HG03521 (cell line): Measurements from ENCODE around the gene BUD23.
"Not testable (repeated sequence)": the region's sequence is repeated elsewhere in the genome, so short reads cannot be mapped to it uniquely, and the experiment has no call there.

Experiments
- ATAC-seq: cut with Tn5 transposase; IDR thresholded peaks from one replicate; pipeline ENCODE4 v1.9.1; 2021; ENCODE audit warnings: mild to moderate bottlenecking, moderate library complexity; ENCODE audit not compliant: unreplicated experiment

BUD23 gene

GRCh38 chr7:73717025-73717807, 33.8 kb downstream of the BUD23 start:
- ATAC-seq, result no peak

- no peak for ATAC-seq
Observed at GRCh38 chr7:73717991-73718405, 34.6 kb downstream of the BUD23 start.

DNA sequence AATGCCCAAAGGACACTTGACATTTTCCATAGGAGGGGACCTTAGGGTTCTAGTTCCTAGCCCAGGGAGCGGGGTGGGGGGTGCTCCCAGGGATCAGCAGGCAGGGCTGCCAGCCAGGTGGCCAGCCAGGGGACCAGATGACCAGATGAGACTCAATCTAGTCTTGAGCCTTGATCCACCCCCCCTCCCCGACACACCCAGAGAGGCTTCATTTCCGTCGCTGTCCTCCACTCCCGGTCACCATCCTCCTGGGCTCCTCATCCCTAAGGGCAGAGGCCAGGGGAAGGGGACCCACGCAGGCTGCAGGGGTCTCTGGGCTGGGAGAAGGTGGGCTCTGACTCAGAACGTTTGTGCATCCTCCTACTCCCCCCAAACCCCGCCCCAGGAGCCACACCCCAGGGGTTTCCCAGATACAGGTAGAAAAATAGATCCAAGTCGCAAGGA, 35.1 kb downstream of the BUD23 start:
- ATAC-seq, result no peak

DNA sequence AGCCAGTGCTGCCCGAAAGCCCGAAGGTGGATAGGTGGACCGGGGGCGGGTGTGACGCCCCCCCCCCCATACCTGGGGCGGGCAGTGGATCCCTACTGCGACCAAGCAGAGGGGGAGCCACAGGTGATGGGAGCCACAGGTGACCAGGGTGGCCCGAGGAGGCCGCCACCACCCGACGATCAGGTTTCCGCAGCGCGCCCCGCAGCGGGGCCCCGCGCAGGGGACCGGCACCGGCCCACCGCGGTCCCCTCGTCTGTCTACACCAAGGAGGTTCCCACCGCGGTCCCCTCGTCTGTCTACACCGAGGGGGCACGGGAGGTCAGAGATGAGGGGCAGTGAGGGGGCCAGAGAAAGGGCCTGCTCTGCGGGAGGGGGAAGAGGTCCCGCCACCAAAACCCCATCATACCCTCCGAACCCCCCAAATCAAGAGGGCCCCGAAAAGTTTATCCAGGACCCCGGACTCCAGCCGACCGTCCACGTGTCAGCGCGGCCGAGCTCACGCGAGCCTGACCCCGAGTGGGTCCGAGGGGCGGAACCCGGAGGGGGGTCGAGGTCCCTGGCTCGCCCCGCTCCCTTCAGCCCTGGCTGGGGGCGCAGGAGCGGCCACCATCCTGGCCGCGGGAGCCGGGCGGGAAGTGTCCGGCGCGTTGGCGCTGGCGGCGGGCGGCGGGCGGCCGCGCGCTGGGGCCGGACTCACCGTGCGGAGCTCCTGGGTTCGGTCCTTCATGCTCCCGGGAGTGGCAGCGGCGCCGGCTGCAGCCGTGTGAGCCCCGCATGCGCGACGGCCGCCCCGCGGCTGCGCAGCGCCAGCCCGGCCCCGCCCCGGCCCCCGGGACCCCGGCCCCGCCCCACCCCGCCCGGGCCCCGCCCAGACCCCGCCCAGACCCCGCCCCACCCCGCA, 35.8 kb downstream of the BUD23 start, which contains the start of gene STX1A:
STX1A (minus strand) TSS at position 765 of the 901 bp plus-strand sequence; CDS start at position 727, 38 bp downstream.
- peak; percentile 64 for ATAC-seq

DNA sequence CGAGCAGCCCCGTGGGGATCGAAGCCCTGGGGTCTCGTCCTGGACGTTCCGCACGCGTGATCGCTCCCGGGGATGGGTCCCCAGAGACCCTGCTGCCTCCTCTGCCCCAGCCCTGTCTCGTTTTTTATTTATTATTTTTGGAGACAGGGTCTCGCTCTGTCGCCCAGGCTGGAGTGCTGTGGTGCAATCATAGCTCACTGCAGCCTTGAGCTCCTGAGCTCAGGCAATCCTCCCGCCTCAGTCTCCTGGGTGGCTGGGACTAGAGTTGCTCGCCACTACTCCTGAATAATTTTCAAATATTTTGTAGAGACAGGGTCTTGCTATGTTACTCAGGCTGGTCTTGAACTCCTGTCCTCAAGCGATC, 36.4 kb downstream of the BUD23 start:
- peak; percentile 10 for ATAC-seq

GRCh38 chr7:73720443-73720842, 37.0 kb downstream of the BUD23 start:
- not testable (repeated sequence) for ATAC-seq

DNA sequence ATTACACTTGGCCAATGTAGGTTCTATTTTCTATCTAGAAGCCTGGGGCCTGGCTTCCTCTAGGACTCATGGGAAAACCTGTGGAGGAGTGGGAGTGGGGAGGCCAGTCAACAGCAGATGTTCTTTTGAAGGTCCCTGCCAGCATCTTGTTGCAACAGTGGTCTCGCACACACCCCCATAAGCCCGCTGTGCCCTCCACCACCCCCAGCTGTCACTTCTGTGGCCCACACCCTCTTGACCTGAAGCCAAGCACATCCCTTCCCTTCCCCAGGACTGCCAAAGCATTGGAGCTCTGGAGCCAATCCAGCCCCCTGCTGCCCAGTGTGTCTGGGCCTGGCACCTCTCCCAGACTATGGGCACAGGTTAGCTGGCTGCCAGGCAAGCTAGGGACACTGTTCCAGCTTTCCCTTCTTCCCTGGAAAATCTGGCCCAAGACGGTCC, 38.0 kb downstream of the BUD23 start:
- ATAC-seq, result no peak

- not testable (repeated sequence) for ATAC-seq
Observed at GRCh38 chr7:73722182-73722581, 38.8 kb downstream of the BUD23 start.

DNA sequence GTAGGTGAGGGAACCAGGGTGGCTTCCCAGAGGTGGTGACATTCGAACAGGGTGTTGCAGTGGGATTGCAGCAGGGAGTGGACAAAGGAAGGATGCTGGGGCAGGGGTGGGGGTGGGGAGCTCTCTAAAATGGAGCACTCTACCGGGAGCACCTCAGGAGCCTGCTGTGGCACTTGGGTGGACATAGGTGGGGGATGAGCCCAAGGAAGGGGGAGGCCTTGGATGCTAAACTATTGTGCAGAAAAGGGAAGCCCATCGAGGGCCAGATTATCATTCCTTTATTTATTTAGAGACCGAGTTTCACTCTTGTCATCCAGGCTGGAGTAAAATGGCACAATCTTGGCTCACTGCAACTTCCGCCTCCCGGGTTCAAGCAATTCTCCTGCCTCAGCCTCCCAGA, 39.4 kb downstream of the BUD23 start:
- ATAC-seq, result no peak

DNA sequence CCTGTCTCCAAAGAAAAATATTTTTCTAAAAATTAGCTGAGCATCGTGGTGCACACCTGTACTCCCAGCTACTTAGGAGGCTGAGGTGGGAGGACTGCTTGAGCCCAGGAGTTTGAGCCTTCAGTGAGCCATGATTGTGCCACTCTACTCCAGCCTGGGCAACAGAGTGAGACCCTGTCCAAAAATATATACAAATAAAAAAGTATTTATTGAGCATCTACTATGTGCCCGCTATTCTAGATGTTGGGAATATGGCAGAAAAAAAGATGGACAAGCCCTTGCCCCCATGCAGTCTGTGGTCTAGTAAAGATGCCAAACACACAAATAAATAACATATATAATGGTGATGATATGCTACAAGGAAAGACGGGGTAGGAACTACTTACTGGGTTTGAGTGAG, 40.4 kb downstream of the BUD23 start:
- no peak for ATAC-seq

DNA sequence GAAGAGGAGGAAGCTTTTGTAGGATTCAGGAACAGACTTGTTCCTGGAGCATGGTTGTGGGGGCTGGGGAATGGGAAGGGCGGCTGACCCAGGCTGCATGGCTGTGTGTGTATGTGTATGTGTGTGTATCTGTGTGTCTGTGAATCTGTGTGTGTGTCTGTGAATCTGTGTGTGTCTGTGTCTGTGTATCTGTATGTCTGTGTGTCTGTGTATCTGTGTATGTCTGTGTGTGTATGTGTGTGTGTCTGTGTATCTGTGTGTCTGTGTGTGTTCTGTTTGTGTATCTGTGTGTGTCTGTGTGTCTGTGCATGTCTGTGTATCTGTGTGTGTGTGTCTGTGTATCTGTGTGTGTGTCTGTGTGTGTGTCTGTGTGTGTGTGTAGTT, 42.7 kb downstream of the BUD23 start:
- no peak for ATAC-seq

DNA sequence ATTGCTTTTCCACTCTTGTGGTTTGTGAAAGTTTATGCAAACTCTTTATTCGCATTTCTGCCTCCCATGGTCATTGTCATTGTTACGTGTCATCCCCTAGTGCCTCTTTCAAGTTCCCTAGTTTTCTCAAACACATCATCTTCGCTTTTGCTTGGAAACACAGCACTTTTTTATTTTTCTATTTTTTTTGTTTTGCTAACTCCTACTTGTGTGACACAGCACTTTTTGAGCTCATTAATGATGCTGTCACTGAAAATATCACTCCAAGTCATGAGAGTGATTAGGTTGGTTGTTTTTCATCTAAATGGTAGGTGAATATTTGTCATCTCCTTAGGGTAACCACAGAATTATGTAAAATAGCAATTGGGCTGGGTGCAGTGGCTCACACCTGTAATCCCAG, 44.6 kb downstream of the BUD23 start:
- ATAC-seq, result no peak

DNA sequence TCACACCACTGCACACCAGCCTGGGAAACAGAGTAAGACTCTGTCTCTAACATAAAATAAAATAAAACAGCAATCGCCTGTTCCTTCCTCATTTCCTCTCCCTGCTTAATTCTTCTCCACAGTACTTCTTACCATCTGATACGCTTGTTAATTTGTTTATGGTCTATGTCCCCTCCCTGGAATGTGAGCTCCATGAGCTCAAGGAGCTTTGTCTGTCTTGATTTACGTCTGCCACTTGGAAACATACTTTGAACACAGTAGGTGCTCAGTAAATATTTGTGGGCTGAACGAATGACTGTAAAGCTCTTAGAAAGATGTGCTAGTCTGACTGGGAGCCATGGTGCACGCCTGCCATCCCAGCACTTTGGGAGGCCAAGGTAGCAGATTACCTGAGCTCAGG, 45.2 kb downstream of the BUD23 start:
- no peak for ATAC-seq

DNA sequence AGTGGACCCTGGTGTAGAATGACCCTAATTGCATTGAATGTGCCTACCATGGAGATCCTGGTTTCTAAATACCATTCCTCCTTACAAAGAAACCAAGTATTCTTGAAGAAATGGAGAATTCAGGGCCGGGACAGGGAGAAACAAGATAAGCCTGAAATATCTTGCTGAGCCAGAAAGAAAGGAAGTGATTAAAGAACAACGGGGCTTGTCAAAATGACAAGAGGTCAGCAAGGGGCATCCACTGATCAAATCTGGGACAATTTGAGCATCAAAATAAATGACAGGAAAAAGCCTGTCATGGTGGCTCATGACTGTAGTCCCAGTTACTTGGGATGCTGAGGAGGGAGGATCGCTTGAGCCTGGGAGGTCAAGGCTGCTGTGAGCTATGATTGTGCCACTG, 47.1 kb downstream of the BUD23 start:
- ATAC-seq, result no peak

DNA sequence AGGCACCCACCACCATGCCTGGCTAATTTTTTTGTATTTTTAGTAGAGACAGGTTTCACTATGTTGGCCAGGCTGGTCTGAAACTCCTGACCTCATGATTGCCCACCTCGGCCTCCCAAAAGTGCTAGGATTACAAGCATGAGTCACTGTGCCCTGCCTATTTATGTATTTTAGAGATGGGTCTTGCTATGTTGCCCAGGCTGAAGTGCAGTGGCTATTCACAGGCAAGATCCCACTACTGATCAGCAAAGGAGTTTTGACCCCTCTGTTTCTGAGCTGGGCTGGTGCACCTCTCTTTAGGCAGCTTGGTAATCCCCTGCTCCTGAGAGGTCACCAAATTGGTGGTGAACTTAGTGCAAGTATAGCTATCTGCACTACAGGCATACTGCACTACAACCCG, 49.0 kb downstream of the BUD23 start:
- no peak for ATAC-seq

DNA sequence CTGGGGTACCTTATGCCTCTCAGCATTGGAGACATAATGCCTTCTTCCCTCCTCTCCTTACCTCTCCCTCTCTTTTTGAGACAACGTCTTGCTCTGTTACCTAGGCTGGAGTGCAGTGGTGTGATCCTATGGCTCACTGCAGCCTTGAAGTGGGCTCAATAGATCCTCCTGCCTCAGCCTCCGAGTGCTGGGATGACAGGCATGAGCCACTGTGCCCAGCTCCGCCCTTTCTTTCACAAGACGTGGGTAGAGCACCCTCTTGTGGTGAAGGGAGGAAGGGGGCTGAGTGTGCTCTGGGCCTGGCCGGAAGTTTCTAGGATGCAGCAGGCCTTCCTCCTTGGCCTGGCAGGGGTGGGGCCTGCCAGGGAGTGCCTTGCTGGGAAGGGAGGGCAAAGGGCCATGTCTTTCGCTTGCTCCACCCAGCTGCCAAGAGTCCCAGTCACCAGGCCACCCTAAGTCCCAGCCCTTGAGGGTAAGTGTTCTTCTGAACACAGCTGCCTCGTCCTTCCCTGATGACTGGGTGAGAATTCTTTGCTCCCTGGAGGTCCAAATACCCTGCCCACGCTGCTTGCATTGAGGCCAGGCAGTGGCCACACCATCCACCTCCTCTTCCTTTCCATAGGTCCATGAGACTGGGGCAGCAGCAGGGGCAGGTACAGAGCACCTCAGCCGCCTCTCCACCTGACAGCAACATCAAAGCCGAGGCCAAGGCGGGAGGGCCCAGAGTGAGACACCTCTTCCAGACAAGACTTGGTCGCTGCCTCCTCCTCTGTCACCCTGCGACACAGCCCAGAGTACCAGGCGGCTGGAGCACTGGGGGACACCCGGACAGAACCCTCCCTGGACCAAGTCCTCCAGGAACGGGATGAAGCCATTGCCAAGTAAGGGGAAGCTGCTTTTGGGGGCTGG, 51.5 kb downstream of the BUD23 start:
- ATAC-seq, result no peak

DNA sequence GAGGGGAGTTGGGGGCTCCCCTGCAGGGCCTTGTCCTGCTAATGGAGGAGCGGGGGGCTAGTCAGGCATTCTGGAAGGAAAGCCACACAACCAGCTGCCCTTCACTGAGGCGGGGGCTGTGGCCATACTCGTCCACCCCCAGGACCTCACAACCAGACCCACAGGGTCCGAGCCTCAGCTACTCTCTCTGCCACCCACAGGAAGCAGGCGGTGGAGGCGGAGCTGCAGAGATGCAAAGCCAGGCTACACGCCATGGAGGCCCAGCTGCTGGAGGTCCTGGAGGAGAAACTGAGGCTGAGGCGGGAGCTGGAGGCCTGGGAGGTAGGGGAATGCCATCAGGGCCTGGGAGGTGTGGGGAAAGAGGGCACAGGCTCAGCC, 52.1 kb downstream of the BUD23 start:
- no peak for ATAC-seq

- ATAC-seq, result no peak
Observed at GRCh38 chr7:73736885-73737284, 53.5 kb downstream of the BUD23 start.

GRCh38 chr7:73737491-73738219, 54.3 kb downstream of the BUD23 start:
- no peak for ATAC-seq

GRCh38 chr7:73738220-73738611, 54.8 kb downstream of the BUD23 start:
- peak; percentile 14 for ATAC-seq
